ENCODE data around the gene SNCA.

SNCA gene

DNA sequence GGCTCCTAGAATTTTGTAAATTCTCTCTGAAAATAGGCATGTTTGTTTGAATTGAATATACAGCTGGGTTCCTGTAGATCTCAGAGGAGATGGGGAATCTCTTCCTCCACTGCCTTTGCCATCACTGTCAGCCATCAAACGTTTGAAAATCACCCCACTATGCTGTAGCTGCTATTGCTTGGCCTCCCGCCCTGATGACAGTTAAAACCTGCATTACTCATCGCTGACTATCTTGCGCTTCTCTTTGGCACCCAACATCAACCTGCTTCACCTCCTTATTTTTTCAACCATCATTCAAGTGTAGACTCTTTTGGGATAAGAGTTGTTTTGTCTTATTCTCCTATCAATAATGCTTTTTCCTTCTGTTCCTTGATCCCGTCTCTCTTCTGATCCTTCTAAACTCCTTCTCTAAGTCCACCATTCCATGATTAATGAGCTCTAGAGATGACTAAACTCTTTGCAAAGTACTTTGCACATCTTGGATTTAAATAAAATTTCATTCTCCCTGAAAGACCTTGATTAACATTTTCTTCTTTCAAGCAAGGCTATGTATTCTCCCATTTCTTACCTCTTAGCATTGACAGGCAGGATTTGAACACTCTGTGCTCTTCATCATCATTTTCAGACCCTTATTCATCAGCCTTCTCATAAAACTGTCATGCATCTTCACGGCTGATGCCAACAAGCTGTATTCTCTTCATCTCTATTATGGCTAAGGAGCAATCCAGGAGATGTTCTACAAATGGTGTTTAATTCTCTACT, 133.0 kb downstream of the SNCA start:
- no peak for DNase-seq

DNA sequence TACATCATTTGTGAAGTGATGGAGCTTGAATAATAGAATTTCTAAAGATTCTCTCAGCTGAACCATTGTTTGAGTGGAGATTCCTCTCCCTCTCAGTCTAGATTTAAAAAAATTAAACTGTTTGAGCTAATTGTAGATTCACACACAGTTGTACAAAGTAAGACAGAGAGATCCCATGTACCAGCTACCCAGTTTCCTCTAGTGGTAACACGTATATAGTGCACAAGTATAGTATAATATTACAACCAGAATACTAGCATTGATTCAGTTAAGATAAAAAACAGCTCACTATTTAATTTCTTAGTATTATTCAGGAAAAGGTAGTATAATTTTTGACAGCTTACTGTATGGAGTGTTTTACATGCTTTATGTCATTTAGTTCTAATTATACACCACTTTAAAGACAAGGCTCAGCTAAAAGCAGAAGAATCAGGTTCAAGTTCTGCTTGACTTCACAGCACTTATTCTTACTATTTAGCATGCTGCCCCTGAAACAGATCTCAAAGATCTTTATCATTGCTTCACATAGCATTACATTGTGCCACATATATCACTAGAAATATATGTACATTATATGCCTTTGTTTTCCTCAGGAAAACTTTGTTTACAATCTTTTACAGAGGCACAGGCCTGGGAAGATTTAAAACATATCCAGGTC, 136.1 kb downstream of the SNCA start:
- DNase-seq: no peak

DNA sequence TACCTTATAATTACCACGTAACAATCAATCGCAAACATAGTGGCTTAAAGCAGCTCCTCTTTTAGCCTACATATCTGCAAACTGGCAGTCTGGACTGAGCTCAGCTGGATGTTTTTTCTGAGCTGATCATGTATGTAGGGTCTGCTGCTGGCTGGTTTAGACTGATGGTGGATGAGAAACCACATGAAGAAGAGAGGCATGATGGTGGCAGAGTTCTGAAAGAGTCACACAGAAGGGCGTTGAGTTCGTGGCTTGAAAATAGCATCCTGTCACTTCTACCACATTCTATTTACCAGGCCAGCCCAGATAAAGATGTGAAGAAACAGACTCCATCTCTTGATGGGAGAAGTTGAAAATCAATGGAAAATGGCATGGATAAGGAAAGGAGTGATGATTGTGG, 151.3 kb downstream of the SNCA start:
- no peak for DNase-seq

DNA sequence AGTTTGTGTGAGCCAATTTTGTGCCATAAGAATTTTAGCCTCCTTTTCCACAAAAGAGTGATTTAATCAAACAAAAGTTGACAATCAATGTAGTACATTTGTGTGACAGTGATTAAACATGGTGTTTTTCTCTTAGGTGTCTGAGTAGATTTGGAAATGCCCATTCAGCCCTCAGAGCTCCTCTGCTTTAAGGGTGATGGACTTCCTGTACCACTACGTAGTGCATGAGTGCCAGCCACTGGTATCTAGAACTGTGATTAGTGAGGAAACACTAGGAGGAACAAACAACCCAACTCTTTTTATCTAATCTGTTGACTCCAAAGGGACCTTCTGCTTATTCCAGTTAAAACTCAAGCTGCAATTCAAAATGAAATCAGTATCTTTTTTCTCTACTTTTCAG, 151.7 kb downstream of the SNCA start:
- no peak for DNase-seq

DNA sequence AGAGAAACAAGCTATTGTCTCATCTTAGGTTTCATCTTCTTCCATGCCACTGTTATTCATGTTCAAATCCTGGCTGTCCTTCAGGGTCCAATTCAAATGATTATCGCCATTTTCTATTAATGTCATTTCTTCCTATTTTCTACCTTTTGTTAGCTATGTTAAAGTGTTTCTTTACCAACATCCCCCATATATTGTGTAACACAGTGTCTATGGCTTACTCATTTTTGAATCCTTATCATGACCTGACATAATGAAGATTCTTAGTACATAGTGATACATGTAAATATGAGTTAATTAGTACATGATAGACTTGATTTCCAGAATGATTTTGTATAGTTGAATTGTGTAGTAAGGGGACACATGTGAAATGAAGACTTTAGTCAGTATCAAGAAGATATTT, 152.4 kb downstream of the SNCA start:
- no peak for DNase-seq

DNA sequence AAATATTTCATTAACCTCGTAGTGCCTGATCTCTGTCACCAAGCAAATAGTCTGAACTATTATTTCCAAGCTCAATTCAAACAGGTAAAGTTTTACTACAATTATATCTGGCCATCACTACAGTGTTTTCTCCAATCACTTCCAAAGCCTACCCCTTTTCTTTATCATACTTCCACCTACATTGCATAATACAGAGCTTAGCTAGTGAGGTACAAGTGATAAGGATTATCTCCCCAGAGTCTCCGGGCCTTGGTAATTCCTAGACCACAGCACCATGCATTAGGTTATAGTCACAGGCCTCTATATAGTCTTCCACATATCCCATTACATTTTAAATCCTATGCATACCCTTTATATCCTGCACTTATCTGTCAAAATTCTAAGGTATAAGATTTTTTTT, 154.2 kb downstream of the SNCA start:
- DNase-seq: no peak

DNA sequence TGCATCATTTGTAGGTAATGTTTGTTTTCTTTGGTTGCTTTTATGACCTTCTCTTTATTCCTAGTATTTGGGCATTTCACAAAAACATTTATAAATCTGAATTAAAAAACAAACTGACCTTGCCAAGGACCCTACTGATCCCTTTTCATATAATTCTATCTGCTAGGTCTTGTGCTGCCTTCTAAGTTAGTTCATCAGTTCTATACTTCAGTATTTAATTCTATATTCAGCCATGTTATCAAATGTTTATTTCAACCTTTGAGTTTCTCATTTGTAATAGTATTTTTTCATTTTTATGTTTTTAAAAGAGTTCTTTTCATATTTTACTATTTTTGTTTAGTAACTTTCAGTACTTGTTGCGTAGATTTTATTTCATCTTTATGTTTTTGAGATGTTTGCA, 155.3 kb downstream of the SNCA start:
- no peak for DNase-seq

DNA sequence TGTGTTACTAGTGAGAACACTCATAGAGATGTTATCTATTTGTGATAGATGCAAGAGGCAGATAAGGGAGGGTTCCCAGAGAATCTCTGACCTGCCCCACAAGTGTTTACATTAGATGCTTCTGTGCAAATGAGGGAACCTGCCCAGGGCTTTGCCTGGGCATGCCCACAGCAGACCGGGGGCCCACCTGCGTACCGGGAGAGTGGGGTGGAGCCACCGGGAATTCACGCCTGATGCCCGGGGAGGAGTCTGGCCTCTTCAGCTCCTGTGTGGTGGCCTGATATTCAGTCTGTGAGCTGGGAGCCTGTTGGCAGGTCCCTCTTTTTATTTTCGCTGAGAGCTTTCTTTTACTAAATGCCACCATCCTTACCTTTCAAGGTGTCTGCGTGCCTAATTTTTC, 155.7 kb downstream of the SNCA start:
- DNase-seq: no peak

DNA sequence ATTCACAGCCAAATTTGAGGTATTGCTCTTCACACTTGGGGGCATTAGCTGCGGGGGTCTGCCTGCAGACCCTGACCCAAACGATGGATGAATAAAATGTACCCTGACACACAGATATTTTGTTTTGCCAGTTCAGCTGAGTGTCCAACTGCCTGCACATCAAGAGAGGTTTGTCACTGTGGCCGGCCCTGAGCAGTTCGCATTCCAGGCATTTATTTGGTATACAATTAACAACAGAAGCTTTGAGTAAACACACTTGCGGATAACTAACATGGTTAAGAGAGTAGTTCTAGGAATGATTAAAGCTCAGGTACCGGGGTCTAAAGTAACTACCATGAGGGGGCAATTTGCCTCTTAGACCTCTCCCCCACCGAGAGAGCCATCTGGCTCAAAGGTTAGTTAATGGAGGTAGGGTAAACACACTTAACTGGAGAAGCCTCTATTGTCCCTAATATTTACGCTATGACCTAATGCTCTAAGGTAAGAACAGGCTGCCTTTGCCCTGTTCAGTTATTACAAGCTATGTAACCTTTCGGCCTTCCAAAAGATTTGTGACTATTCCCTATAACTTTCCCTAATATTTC, 162.0 kb downstream of the SNCA start:
- no peak for DNase-seq
